Measurements from ENCODE around the gene LRG1.

DNA sequence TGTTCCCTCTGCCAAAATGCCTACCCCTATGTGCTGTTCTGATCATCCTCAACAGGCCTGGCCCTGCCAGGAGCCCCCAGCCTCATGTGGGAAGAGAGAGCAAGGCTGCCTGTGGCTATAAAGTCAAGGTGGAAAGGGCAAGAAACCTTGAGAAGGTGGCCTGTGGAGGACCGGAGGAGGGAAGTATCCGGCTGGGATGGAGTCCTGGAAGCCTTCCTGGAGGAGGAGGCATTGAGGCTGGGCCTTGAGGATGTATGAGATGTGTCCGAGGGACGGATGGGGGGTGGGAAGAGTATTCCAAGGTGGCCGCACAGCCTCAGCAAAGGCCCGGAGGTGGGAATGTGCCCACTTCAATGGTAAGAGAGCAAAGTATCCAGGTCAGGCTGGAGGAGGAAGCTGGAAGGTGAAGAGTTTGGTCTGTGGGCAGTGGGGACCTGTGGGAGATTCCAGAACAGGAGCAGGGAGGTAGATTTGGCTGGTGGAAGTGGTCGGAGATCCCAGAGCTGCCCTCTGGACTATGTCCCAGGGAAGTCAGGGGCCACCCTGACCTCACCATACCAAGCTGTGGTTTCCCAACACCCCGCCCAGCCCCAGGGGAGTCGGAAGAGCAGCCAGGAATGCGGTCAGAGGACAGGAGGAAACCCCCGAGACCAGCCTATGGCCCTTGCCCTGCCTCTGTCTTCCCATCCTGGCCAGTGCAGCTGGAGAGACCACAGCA, 18.5 kb downstream of the LRG1 start:
- TF ChIP-seq POLR2AphosphoS5 (IDR thresholded peaks at IDR 0.05; ENCODE audit: low read depth), result no peak
- TF ChIP-seq CTCF (IDR thresholded peaks at IDR 0.05; ENCODE audit: insufficient read depth, low read length), result no peak
